ENCODE measurements around the gene CDH4.
A peak's percentile ranks its signal among the peaks of the same experiment; 100 is the strongest.

CDH4 gene

DNA sequence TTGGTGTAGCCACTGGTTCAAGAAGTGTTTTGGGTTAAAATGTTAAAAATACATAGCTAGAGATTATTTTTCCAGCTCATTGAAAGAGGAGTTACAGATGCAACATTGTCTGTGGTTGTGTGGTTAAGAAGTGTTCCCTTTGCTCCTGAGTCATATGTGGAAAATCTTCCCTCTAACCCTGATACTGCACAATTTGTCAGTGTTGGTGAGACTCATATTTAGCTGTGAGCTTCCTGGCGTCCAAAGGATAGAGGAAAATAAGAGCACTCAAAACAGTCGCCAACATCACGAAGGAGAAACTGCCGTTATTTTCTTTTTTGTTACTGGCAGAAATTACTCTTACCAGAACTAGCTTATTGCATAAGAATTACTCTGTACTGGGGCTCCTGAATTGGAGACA, 250.4 kb downstream of the CDH4 start:
- POLR2A ChIA-PET: no interaction called here
- H3K9me3 ChIP-seq (ENCODE audit: control insufficient read depth, insufficient read depth, low read depth, low read length): no peaks in the 10 kb centered on the region
- no peaks in the 10 kb centered on the region for H3K36me3 ChIP-seq (ENCODE audit: control insufficient read depth in 2 of 2, insufficient read depth in 1 of 2, low read length in 2 of 2)
- no peaks in the 10 kb centered on the region for H3K4me1 ChIP-seq (ENCODE audit: control insufficient read depth, insufficient read depth, low read length)
- H3K4me3 ChIP-seq (ENCODE audit: low read depth, low read length): no peak overlapping the region
- no peak overlapping the region for H3K27ac ChIP-seq (ENCODE audit: extremely low read depth, low read depth, low read length)
- TF ChIP-seq ZNF76 (tag by site-specific recombination; IDR thresholded peaks at IDR 0.05; ENCODE audit: borderline replicate concordance, low read depth) (no peak), KLF9 (tag by site-specific recombination; IDR thresholded peaks at IDR 0.05; ENCODE audit: low read depth) (no peak), ZNF785 (tag by site-specific recombination; IDR thresholded peaks at IDR 0.05) (no peak), ZNF416 (tag by site-specific recombination; IDR thresholded peaks at IDR 0.05) (no peak), MEIS1 (CRISPR knock-in tag; IDR thresholded peaks at IDR 0.05; ENCODE audit: borderline replicate concordance) (no peak), ZNF529 (tag by site-specific recombination; IDR thresholded peaks at IDR 0.05; ENCODE audit: insufficient replicate concordance) (no peak), SP7 (tag by site-specific recombination; IDR thresholded peaks at IDR 0.05) (no peak), ZNF837 (tag by site-specific recombination; IDR thresholded peaks at IDR 0.05) (no peak), ZFP69B (tag by site-specific recombination; IDR thresholded peaks at IDR 0.05) (no peak), SCRT1 (tag by site-specific recombination; IDR thresholded peaks at IDR 0.05; ENCODE audit: borderline replicate concordance) (no peak), ZNF404 (tag by site-specific recombination; IDR thresholded peaks at IDR 0.05) (no peak), ZNF335 (tag by site-specific recombination; conservative IDR thresholded peaks at IDR 0.05) (no peak), TRIM28 (IDR thresholded peaks at IDR 0.05; ENCODE audit: borderline replicate concordance, low read length) (no peak)
- TF ChIP-seq, protein P1, sequence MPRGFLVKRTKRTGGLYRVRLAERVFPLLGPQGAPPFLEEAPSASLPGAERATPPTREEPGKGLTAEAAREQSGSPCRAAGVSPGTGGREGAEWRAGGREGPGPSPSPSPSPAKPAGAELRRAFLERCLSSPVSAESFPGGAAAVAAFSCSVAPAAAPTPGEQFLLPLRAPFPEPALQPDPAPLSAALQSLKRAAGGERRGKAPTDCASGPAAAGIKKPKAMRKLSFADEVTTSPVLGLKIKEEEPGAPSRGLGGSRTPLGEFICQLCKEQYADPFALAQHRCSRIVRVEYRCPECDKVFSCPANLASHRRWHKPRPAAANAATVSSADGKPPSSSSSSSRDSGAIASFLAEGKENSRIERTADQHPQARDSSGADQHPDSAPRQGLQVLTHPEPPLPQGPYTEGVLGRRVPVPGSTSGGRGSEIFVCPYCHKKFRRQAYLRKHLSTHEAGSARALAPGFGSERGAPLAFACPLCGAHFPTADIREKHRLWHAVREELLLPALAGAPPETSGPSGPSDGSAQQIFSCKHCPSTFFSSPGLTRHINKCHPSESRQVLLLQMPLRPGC (tag by site-specific recombination; IDR thresholded peaks at IDR 0.05): no peak
- TF ChIP-seq, protein P2, sequence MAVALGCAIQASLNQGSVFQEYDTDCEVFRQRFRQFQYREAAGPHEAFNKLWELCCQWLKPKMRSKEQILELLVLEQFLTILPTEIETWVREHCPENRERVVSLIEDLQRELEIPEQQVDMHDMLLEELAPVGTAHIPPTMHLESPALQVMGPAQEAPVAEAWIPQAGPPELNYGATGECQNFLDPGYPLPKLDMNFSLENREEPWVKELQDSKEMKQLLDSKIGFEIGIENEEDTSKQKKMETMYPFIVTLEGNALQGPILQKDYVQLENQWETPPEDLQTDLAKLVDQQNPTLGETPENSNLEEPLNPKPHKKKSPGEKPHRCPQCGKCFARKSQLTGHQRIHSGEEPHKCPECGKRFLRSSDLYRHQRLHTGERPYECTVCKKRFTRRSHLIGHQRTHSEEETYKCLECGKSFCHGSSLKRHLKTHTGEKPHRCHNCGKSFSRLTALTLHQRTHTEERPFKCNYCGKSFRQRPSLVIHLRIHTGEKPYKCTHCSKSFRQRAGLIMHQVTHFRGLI (tag by site-specific recombination; IDR thresholded peaks at IDR 0.05): no peak
- TF ChIP-seq, protein P3, sequence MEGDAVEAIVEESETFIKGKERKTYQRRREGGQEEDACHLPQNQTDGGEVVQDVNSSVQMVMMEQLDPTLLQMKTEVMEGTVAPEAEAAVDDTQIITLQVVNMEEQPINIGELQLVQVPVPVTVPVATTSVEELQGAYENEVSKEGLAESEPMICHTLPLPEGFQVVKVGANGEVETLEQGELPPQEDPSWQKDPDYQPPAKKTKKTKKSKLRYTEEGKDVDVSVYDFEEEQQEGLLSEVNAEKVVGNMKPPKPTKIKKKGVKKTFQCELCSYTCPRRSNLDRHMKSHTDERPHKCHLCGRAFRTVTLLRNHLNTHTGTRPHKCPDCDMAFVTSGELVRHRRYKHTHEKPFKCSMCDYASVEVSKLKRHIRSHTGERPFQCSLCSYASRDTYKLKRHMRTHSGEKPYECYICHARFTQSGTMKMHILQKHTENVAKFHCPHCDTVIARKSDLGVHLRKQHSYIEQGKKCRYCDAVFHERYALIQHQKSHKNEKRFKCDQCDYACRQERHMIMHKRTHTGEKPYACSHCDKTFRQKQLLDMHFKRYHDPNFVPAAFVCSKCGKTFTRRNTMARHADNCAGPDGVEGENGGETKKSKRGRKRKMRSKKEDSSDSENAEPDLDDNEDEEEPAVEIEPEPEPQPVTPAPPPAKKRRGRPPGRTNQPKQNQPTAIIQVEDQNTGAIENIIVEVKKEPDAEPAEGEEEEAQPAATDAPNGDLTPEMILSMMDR (tag by site-specific recombination; IDR thresholded peaks at IDR 0.05): no peak
- TF ChIP-seq, protein P4, sequence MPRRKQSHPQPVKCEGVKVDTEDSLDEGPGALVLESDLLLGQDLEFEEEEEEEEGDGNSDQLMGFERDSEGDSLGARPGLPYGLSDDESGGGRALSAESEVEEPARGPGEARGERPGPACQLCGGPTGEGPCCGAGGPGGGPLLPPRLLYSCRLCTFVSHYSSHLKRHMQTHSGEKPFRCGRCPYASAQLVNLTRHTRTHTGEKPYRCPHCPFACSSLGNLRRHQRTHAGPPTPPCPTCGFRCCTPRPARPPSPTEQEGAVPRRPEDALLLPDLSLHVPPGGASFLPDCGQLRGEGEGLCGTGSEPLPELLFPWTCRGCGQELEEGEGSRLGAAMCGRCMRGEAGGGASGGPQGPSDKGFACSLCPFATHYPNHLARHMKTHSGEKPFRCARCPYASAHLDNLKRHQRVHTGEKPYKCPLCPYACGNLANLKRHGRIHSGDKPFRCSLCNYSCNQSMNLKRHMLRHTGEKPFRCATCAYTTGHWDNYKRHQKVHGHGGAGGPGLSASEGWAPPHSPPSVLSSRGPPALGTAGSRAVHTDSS (tag by site-specific recombination; IDR thresholded peaks at IDR 0.05): no peak
- CTCF ChIA-PET: no interaction called here

DNA sequence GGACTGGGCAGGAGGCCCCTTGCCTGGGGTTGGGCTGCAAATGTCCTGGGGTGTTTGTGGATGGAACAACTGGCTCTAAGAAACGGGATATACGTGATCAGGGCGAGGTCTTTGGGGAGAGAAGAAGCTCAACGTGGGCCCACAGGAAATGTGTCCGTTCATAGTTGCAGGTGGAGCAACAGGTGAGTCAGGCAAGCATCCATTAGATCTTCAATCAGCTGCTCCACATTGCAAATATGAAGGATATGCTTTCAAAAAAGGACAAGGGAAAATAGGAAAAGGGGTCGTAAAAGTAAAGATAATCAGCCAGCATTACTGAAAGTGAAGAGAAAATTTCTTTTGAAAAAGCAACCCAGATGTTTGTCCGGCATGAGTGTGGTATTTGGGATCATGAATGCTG, 251.0 kb downstream of the CDH4 start:
- no peaks in the 10 kb centered on the region for H3K4me1 ChIP-seq (ENCODE audit: control insufficient read depth, insufficient read depth, low read length)
- TF ChIP-seq SCRT1 (tag by site-specific recombination; IDR thresholded peaks at IDR 0.05; ENCODE audit: borderline replicate concordance): peak; percentile 77
- TF ChIP-seq, protein P5, sequence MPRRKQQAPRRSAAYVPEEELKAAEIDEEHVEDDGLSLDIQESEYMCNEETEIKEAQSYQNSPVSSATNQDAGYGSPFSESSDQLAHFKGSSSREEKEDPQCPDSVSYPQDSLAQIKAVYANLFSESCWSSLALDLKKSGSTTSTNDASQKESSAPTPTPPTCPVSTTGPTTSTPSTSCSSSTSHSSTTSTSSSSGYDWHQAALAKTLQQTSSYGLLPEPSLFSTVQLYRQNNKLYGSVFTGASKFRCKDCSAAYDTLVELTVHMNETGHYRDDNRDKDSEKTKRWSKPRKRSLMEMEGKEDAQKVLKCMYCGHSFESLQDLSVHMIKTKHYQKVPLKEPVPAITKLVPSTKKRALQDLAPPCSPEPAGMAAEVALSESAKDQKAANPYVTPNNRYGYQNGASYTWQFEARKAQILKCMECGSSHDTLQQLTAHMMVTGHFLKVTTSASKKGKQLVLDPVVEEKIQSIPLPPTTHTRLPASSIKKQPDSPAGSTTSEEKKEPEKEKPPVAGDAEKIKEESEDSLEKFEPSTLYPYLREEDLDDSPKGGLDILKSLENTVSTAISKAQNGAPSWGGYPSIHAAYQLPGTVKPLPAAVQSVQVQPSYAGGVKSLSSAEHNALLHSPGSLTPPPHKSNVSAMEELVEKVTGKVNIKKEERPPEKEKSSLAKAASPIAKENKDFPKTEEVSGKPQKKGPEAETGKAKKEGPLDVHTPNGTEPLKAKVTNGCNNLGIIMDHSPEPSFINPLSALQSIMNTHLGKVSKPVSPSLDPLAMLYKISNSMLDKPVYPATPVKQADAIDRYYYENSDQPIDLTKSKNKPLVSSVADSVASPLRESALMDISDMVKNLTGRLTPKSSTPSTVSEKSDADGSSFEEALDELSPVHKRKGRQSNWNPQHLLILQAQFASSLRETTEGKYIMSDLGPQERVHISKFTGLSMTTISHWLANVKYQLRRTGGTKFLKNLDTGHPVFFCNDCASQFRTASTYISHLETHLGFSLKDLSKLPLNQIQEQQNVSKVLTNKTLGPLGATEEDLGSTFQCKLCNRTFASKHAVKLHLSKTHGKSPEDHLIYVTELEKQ (tag by site-specific recombination; IDR thresholded peaks at IDR 0.05; ENCODE audit: borderline replicate concordance): no peak
- peak; percentile 90 for TF ChIP-seq SCRT2 (tag by site-specific recombination; IDR thresholded peaks at IDR 0.05)
- TF ChIP-seq ZNF843 (tag by site-specific recombination; IDR thresholded peaks at IDR 0.05): no peak
- no peak for TF ChIP-seq ZBTB17 (tag by site-specific recombination; IDR thresholded peaks at IDR 0.05)
- no peak for TF ChIP-seq ZNF530 (tag by site-specific recombination; IDR thresholded peaks at IDR 0.05; ENCODE audit: low read depth)
- CTCF ChIA-PET: no interaction called here
- no peaks in the 10 kb centered on the region for H3K9me3 ChIP-seq (ENCODE audit: control insufficient read depth, insufficient read depth, low read depth, low read length)
- H3K27ac ChIP-seq (ENCODE audit: extremely low read depth, low read depth, low read length): no peak overlapping the region
- POLR2A ChIA-PET: no interaction called here
- H3K4me3 ChIP-seq (ENCODE audit: low read depth, low read length): no peak overlapping the region
- H3K36me3 ChIP-seq (ENCODE audit: control insufficient read depth in 2 of 2, insufficient read depth in 1 of 2, low read length in 2 of 2): no peaks in the 10 kb centered on the region
